ENCODE results near the gene KIAA2012.

The KIAA2012 gene

GRCh38 chr2:202042444-202042843, 30.6 kb upstream of the KIAA2012 start:
- DNase-seq: no peak

- no peak for DNase-seq
Measured at GRCh38 chr2:202043475-202043874, 29.6 kb upstream of the KIAA2012 start.

- DNase-seq: no peak
Measured at GRCh38 chr2:202044777-202045176, 28.3 kb upstream of the KIAA2012 start.

- DNase-seq: no peak
Measured at GRCh38 chr2:202046572-202046971, 26.5 kb upstream of the KIAA2012 start.

DNA sequence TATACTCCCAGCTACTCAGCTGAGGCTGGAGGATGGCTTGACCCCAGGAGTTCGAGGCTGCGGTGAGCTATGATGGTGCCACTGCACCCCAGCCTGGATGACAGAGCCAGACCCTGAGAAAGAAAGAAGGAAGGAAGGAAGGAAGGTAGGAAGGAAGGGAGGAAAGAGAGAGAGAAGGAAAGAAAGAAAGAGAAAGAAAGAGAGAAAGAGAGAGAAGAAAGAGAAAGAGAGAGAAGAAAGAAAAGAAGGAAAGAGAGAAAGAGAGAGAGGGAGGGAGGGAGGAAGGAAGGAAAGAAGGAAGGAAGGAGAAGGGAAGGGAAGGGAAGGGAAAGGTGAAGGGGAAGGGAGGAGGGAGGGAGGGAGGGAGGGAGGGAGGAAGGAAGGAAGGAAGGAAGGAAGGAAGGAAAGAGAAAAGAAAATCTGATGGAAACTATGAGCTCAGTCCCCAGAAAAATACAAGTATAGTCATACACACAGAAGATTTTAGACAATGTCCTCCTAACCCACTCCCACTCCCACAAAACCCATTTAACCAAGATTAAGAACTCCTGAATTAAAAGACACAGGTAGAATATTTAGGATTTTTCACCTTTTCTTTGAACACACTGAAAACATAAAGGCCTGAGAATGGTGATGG, 23.8 kb upstream of the KIAA2012 start:
- no peak for DNase-seq

DNA sequence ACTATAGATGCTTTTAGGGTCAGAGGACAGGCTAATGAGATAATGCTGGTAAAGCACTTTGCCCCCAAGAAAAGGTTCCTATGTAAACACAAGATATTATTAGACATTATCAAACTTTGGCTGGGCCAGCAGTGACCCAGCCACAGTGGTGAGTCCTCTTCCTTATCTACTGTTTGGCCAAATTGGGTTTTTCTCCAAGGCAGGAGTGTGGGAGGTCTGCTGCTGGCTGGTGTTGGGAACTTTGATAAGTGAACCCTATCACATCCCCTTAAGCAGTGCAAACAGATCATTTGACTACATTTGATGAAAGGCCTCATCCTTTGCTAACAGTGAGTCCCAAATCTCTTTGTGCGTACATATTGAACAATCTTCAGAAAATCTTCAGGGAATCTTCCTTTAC, 23.2 kb upstream of the KIAA2012 start:
- DNase-seq: no peak

- no peak for DNase-seq
Measured at GRCh38 chr2:202050652-202051051, 22.4 kb upstream of the KIAA2012 start.

DNA sequence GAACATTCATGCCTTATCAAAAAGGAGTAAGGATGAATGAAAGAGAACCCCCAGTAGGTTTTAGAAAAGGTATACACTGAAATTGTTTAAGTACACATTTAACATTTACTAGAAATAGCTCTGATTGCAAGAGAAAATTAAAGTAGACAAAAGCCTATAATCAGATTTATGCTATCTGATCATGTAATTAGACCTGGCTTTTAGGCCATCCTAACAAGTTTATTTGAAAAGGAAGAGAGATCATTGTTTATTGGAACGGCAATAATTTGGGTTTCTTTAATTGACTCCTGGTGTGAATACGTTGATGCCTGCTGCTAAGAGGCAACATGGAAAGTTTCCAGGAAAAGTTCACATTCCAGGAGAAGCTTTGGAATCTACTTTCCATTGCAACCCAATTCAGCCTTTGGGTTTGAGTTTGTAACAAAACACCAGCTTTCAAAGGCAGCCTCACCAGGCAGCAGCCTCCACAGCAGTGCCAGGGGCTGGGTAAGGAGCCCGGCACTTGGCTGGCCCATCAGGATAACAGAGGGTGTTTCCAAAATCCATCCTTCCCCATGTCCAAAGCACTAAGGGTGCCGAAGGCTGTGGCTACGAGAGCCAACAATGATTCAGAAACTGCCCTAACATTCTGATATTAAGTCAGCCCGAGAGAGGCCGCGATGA, 21.4 kb upstream of the KIAA2012 start:
- DNase-seq: peak in 2 of 56 donors; percentile 1 to 16

- no peak for DNase-seq
Measured at GRCh38 chr2:202052235-202052634, 20.8 kb upstream of the KIAA2012 start.

- DNase-seq: no peak
Measured at GRCh38 chr2:202054679-202055078, 18.4 kb upstream of the KIAA2012 start.

DNA sequence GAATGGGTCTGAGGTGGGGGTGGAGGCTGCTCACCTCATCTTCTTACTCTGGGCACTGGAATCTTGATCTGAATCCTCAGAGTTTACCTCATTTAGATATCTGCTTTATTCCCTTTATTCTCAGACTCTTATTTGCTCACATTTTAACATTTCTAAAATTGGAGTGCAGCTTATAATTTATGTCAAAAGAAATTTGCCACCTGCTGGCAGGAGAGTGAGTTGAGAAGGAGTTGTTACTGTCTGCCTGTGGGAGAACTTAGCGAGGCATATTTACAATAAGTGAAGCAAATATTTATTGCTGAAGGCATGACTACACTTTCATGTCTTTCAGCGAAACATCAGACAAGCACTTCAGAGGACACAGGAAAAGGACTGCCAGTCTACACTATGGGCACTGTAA, 16.4 kb upstream of the KIAA2012 start:
- DNase-seq: peak in 2 of 56 donors; percentile 8 to 33

- no peak for DNase-seq
Measured at GRCh38 chr2:202060218-202060617, 12.8 kb upstream of the KIAA2012 start.

DNA sequence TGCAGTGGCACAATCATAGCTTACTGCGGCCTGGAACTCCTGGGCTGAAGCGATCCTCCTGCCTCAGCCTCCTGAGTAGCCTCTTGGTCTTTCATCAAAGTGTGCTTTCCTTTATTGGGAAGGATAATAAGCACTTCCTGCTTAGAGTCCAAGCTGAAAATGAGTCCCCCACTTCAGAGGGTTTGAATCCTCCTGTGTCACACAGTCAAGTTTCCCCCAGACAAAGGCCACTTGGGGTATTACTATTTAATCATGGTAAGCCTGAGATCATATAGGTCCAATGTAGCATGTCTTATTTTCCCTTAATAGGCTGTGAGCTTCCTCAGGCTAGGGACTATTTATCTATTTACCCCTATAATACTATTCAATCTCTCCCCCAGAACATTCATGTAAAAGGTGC, 11.4 kb upstream of the KIAA2012 start:
- no peak for DNase-seq

DNA sequence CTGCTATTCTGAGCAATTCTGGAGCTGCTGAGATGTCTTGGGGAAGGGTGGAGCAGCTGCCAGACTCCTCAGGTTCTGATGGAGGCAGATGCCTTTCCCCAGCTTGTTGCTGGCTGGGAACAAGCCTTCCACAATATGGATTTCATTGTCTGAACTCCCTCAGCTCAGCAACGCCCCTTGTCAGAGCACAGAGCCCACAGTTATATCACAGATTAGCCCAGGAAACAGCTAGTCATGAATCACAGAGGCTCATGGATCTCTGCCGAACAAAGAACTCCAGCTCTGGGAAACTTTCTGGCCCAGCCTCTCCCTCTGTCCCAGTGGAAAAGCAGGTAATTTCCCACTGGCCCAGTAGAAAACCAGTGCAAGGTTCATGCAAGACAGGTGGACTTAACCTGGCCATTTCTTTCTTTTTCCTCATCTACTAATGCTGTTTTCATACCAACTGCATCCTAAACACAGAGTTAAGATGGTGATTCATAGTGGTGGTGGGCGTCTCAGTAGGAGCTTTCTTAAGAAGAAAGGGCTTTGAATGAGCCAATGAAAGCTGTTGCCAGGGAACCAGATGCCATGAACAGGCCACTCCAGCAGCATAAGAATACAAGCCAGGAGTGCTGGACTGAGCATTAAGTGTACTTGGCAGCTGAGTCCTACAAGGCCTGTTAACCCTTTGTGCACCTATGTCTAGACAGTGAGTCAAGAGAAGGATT, 8.7 kb upstream of the KIAA2012 start:
- DNase-seq: peak in 33 of 56 donors; percentile 2 to 76 (median 37)

DNA sequence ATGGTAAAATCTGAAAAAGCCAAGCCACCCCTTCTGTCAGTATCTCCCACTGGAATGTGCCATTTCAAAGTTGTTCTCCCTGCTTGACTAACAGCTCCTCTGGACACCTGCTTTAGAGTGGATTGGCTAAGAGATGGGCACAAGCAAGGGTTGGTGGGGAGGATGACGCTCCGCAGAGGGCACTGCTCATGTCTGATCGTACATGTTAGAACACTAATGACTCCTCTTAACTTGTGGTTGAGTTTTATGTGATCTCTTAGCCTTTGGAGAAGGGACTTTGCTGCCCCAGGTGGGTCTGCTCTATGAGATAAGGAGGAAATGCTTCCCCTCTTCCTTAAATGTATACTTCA, 8.2 kb upstream of the KIAA2012 start:
- DNase-seq: no peak

GRCh38 chr2:202065876-202066275, 7.2 kb upstream of the KIAA2012 start:
- no peak for DNase-seq

- DNase-seq: no peak
Measured at GRCh38 chr2:202066875-202067274, 6.2 kb upstream of the KIAA2012 start.

DNA sequence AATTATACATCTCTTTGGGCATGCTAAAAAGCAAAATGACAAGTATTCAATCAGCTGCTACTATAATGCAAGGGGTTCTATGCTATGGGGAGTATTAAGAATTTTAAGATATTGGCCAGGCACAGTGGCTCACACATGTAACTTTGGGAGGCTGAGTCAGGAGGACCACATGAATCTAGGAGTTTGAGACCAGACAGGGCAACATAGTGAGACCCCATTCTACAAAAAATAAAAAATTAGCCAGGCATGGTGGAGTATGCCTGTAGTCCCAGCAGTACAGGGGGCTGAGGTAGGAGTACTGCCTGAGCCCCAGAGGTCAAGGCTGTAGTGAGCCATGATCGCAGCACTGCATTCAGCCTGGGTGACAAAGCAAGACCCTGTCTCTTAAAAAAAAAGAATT, 5.5 kb upstream of the KIAA2012 start:
- DNase-seq: no peak

GRCh38 chr2:202069170-202070067, 3.6 kb upstream of the KIAA2012 start:
- no peak for DNase-seq

- DNase-seq: no peak
Measured at GRCh38 chr2:202071107-202071506, 1.9 kb upstream of the KIAA2012 start.

DNA sequence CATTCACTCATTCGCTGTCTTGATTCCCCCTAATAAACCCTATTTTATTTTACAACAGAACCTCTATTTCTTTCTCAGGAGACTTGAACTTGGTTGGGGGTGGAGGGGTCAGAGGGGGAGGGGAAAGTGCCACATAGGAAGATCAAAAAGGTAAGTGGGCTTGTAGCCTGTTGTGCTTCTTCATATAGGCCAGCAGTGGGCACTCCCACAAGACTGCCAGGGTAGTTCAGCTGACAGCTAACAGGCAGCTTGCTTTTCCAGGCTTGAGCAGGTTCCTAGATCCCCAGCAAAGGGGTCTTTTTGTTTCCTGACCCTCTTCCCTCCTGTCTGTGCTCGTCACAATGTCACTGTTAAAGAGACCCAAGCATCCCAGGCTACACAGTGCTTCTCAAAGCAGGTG, 829 bp upstream of the KIAA2012 start:
- DNase-seq: no peak

GRCh38 chr2:202074324-202074723, 1.3 kb downstream of the KIAA2012 start:
- DNase-seq: no peak

Data from nucleus accumbens (tissue), 56 donors.